CD4-positive, alpha-beta T cell treated with Interleukin-15 for 4 hours (primary cell): ENCODE measurements around the gene DCAKD.

Experiments used
- DNase-seq: peaks from one replicate; pipeline ENCODE4 v3.0.0-alpha.2; 2020; ENCODE audit warnings: low spot score

Gene DCAKD

DNA sequence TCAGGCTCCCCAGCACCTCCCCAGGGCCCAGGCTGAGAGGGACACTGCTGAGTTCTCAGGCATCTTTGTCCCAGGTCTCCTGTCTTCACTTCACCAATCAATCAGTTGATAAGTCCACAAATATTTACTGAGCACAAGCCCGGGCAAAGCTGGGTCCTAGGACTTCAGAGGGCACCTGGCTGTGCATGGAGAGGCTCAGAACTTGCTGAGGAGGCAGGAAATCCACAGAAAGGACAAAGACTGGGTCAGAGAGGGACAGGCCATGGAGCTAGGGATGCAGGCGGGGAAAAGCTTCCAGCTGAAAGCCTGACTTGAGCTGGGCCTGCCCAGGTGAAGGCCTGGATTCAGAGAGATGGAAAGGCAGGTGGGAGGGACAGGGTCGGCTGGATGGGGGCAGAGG lies 50.1 kb downstream of the DCAKD start:
- no peak for DNase-seq

DNA sequence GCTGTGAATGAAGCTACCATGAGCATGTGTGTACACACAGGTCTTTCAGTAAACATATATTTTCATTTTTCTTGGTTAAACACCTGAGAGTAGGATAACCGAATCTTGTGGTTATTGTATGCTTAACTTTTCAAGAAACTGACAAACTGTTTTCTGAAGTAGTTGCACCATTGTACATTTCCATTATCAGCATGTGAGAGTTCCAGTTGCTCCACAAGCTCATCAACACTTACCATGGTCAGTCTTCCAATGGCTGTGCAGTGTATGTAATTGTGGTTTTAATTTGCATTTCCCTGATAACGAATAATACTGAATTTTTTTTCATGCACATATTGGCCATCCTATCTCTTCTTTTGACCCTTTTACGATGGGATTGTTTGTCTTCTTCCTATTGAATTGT lies 52.0 kb downstream of the DCAKD start:
- DNase-seq: no peak

DNA sequence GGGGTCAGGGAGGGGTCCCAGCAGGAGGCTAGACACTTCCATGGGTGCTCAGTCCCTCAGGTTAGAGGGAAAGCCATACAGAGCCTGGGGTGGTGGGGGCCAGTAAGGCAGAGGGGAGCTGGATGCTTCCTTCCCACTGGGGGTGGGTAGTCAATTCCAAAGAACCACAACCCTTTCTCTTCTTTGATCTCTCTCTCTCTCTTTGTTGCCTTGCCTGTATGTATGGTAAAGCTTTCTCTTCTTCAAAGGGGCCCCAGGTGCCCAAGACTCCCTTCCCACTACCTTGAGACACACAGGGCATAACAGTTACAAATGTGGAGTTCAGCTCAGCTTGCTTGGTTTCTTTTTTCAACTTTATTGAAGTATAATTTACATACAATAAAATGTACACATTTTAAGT lies 52.8 kb downstream of the DCAKD start:
- no peak for DNase-seq

DNA sequence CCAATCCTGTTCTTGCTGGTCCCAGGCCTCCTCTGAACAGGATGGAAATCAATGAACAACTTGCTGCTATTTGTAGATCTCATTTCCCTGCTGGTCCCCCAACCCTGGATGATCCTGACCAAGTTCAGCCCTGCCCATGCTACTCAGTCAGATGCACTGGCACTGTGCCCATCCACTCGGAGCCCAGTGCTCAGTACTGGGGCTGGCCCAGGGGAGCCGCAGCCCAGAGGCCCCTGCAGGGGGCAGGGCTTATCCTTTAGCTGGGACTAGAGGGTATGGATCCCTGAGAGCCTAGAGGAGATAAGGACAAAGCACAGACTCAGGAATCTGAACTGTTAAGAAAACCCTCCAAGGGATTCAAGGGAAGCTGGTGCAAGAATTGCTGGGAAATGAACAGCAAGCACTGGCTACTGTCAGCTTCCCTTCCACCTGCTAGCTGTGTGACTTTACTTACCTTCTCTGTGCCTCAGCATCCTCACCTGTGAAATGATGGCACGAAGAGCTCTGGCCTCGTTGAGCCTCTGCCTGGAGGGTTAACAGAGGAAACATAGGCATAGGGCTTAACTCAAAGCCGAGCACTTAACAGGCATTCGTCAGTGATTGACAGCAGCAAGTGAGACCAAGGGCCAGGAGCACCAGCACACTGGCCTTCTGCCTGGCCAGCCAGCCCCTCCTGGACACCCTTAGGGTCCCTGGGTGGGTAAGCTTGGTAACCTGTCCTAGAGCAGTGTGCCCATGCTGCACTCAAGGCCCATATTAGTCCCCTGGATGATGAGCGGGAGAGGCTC lies 53.5 kb downstream of the DCAKD start:
- no peak for DNase-seq

DNA sequence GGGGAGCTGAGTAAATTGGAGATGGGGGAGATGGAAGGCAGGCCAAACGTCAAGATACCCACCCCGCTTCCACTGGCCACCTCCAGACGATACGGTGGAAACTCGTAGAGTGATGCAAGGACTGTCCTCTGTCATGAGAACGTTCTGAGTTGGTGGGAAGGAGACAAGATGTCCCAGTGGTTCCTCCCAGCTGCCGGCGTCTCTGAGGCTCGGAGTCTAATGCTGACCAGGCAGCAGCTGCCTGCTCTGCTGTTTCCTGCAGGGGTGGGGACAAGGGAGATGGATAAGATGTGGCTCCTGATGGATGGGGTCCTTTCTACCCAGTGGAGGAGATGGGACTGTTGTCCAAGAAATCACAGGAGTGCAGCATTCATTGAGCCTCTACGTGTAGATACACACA lies 55.1 kb downstream of the DCAKD start:
- DNase-seq: no peak

DNA sequence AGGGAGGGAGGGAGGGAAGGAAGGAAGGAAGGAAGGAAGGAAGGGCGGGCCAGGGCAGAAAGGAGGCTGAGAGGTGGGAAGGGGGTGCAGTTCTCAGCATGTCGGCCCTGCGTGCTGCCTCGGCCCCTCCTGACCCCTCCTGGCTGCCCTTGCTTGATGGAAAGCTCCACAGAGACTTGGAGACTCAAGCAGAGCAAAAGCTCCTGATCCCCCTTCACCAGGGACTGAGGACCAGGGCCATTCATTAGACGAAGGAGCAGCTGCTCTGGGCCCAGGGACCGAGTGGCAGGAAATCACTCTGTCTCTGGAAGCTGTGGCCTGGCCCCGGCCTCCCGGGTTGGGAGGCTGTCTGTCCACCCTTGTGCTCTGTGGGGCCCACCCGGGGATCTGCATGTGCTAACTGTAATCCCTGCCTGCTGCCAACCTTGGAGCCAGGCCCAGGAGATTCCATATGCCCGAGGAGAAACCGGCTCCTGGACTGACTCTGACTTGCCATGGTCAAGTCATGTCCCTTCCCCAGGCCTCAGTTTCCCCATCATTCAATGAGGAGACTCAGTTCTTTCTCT lies 55.9 kb downstream of the DCAKD start:
- no peak for DNase-seq

DNA sequence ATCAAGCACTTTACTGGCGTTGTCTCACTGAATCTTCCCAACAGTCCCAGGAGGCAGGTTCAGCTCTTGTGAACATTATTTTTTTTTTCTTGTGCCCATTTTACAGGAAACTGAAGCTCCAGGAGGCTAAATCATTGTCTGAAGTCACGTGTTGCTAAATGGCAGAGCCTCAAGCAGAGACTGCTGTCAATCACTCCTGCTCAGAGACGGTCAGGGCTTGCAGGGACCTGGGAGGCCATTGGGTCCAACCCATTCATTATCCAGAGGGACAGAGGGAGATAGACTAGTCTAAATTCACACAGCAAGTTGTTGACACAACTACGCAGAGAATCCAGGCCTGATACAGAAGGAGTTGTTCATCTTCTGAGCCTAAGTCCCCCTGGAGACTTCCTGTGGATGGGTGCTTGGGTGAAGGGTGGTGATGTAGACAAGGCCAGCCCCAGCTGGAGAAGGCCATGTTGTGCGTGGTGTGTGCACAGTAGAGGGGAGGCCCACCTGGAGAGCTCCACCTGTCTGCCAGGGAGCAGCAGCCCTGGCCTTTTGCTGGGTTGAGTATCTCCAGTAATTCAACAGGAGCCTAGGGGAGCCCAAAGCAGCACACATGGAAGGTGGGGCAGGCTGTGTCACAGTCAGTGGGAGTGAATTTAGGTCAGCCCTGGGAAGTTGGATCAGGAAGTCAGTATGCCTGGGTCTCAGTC lies 59.0 kb downstream of the DCAKD start:
- no peak for DNase-seq

DNA sequence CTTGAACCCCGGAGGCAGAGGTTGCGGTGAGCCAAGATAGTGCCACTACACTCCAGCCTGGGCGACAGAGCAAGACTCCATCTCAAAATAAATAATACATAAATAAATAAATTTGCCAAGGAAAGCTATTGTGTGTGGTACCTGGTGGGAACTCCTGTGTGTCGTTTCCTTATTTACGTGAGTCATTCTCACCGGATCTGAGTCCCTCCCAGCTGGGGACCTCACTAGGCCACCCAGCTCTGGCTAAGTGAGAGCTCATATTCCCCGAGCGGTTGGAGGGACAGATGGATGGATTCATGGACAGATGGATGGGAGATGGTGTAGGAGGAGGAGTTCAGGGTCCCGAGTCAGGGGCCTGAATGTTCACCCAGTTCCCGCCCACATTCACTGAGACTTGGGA lies 60.4 kb downstream of the DCAKD start:
- no peak for DNase-seq

DNA sequence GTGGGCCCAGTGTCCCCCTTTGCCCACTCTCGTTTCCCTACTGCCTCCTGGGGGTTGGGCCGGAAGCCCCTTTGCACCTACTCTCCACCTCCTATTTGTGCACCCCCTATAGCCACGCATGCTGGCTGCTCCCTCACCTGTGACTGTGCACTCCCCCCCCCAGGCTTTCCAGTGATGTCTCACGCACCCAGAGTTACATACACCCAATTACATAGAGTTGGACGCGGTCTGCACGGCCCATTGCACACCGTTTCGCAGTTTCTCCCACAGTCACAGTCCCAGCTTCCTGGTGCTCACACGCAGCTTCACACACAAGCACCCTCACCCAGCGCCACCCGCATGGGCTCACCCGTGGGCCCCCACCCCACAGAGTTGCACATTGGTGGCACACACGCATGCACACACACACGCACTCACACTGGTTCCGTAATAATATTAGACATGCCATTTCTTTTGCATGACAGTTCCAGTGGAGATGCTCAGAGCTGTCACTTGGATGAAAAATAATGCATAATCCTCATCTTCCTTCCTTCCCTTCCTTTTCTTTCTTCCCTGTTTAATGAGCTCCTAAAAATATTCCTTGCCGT lies 61.8 kb downstream of the DCAKD start:
- DNase-seq: no peak

DNA sequence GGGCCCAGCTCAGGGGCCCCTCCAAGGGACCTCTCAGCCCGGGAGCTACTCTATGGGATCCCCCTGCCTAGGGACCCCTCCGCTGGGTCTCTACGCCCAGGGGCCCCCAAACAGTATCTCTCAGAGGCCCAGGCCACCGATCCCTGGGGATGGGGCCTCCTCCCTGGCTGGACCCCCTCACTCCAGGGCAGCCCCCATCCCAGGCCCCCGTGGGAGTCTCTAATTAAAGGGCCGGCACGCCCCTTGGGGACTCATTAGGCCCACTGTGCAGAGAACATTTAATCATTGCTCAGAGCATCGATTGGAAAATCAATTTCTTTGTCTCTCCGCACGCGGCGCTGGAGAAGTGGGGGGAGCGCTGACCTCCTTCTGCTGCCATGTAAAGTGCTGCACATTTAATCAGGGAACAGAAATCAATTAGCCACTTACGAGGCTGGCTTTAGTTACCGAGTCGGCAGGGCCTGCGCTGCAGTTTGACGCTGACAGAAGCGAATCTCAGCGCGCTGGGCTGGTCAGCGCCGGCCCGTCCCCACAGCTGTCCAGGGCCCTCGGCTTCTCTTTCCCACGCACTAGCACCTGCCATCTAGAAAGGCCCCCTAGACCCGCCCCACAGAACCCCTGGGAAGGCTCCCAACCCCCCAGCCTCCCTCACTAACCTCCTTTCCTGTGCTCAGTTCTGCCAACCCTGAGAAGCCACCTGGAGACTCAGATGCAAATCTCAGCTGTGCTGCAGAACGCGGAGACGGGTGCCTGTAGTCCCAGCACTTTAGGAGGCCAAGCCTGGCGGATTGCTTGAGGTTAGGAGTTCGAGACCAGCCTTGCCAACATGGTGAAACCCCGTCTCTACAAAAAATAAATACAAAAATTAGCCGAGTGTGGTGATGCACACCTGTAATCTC lies 63.1 kb downstream of the DCAKD start:
- DNase-seq: no peak

DNA sequence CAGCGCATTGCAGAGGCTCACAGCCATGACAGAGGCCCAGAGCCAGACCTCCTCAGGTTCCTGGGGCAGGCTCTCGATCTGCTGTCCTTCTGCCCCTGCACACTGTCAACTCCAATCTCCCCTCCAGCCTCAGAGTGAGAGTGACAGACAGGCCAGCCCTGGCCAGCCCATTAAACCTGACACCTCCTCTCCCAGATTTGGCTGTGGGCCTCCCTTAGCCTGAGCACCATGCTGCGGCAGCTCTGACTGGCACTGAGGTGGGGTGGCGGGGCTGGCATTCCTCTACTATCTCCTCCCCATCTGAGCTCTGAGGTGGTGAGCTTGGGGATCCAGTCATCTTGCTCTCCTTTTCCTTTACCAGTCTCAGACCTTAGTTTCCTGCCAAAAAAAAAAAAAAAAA lies 67.9 kb downstream of the DCAKD start:
- DNase-seq: no peak

DNA sequence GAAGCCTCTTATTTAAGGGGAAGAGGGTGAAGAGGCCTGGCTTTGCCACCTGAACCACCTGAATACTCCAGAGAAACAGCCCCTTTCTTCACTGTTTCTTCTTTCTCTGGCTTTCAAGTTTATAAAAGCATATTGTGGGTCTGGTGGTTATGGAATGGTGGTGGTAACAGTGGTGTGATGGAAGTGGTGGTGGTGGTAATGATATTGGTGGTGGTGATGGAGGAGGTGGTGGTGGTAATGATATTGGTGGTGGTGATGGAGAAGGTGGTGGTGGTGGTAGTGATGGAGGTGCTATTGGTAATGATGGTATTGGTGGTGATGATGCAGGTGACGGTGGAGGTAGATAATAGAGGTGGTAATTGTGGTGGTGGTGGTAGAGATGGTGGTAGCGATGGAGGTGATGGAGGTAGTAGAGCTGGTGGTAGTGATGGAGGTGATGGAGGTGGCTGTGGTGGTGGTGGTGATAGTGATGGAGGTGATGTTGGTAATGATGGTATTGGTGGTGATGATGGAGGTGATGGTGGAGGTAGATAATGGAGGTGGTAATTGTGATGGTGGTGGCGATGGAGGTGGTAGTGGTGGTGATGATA lies 69.2 kb downstream of the DCAKD start:
- DNase-seq: no peak

DNA sequence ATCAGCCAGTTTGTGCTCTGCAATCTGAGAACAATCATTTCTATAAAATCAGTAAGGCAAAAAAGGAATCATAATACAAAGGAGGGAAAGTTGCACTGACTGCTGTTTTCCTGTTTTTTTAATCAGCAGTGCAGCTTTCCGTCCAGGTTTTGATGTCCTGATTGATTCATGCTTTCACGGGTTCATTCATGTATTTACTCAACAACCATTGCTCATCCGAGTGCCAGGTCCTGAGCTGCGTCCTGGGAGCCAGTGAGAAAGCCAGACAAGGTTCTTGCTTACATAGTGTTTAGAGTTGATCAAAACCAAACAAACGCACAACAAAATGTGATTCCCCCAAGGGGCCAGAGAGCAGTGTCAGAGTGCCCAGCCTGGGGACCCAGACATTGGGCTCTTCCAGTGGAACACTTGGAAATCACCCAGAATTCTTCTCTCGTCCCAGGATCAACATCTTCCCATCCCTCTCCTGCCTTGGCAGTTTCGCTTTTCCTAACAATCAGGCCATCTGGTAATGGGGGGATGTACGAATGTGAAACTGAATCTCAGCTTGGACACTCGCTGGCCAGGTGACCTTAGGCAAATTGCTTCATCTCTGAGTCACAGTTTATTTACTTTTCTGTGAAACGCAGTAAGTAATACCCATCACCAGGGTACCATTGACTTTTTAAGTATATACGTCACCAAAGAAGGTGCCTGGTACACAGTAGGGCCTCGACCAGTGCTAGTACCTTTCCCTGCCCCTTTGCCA lies 70.0 kb downstream of the DCAKD start:
- DNase-seq: no peak

DNA sequence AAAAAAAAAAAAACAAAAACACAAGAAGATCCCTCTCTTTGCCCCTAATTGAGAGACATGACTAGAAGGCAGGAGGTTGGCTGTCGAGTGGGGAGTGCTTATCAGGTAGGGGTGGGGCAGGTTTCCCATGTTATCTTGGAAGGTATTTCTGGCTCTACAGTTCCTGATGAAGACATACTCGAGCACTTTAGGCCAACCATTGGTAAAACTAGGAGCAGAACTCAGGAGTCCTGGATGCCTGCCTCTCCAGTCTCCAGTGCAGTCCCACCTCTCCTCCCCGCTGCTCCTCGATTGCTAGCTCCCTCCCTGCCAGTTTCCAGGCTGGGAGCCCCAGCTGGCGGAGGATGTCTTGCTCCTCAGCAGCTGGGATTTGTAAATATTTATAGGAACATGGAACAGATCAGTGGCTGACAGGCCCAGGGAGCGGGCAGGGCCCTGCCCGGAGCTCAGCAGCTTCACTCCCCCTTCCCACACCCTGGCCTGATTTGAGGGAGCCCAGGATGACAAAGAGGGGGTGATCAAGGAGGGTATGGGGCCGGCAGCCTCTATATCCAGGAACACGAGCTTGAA lies 71.9 kb downstream of the DCAKD start:
- no peak for DNase-seq

DNA sequence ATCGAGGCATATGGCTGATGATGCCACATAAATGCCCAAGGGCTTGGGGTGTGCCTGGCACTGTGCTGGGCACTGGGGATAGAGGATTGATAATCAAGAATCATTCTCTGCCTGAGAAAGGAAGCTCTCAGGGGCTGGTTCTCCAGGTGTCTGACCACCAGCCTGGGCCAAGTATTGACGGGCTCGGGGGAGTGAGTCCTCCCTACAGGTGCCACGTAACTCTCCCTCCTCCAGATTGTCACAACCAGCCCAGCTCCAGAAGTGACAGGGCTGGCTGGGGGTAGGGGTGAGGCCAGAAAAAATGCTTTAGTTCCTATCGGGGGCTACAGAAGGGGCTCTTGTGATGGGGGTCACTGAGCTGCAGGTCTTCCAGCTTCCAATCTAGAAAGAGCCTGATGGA lies 72.6 kb downstream of the DCAKD start:
- no peak for DNase-seq

DNA sequence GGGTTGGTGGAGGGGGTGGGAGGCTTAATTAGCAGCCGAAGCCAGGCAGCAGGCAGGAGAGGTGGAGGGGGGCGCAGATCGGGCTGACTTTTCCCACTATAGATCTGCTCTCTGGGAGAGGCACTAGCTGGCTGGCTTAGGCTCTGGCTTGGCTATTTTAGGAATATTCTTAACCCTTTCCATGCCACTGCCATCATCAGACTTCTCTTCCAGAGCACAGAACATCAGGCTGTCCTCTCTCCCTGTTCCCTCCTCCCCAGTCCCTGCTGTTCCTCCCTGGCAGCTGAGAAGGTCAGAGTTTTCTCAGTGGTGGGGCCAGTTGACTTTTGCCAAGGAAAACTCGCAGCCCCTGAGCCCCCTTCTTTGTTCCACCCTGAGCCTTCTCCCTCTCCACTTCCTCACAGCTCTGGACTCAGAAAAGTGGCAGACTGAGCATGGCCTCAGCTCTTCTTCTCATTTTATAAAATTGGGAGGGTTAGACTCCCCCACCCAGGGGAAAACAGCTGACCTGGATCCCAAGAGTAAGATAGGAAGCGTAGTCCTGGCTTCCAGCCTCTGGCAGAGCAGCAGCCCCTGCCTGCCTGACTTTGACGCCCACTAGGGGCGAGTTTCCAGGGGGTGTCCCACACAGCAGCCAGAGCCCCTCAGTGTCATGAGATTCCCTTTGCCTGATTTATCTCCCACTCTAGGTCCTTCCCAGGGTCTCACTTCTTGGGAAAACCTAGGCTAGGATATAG lies 73.5 kb downstream of the DCAKD start:
- no peak for DNase-seq

DNA sequence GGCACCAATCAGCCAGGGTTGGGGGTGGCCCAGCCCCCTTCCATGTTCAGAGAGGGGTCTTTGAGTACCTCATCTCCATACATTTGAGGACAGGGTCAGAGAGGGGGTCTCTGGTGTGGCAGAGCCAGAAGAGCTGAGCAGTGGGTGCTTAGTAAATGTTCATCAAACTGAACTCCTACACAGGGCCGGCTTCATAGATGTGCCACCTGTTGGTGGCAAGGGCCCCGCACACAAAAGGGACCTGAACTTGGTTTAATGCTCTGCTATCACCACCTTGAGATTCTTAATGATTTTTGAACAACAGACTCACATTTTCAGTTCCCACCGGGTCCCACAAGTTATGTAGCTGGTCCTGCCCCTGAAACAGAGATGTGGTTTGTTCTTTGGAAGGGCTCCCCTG lies 74.4 kb downstream of the DCAKD start:
- DNase-seq: no peak

DNA sequence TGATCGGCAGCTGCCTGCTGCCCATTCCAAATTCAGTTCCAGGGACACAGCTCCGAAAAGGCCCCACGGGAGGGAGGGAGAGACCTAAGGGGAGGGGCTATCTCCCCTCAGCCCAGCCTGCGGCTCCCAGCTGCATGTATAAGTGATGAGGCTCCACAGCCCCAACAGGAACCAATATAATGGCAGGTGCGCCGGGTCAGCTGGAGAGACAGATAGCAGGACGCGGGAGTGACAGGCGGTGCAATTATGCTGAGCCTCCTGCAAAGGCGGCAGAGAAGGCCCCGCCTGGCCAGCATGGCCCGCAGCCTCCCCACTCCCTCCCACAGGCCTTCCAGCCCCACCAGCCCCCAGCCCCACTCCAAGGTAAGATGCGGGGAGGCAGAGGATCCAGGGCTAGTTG lies 75.2 kb downstream of the DCAKD start:
- no peak for DNase-seq
